GM23338 (cell line): ENCODE results near the gene NSF. TPM values are rescaled to one million over a fixed set of nuclear protein-coding genes. Genes with fewer than 3 reads are reported as not detected.

Experiments
- ATAC-seq: fragments of 200-7000 bp; cut with Tn5 transposase; 3 replicates; pipeline ENCODE4 v1.9.1; 2020
- DNase-seq: peaks from one replicate; pipeline ENCODE4 v3.0.0-alpha.2; 2015; ENCODE audit warnings: low spot score
- H2AFZ ChIP-seq: fragments of 200-600 bp; sonication (generic); 2 replicates; pipeline ENCODE4 v1.8.0; 2016; ENCODE audit warnings: antibody characterized with exemption, mild to moderate bottlenecking, moderate library complexity
- H3F3A ChIP-seq: fragments of 200-600 bp; sonication (generic); replicated peaks from 2 replicates; pipeline ENCODE4 v1.8.0; 2017; ENCODE audit warnings: antibody characterized with exemption, mixed run types, low read depth
- H3K27ac ChIP-seq: fragments of 200-600 bp; sonication (generic); 2 replicates; pipeline ENCODE4 v1.6.1; 2016; ENCODE audit warnings: low read depth
- H3K27me3 ChIP-seq: fragments of 200-600 bp; sonication (generic); 2 replicates; pipeline ENCODE4 v1.8.0; 2016; ENCODE audit warnings: mild to moderate bottlenecking, mixed run types, moderate library complexity; ENCODE audit not compliant: insufficient read depth
- H3K36me3 ChIP-seq: fragments of 200-600 bp; sonication (generic); 2 replicates; pipeline ENCODE4 v1.8.0; 2016; ENCODE audit warnings: mild to moderate bottlenecking; ENCODE audit not compliant: insufficient read depth
- H3K4me1 ChIP-seq: fragments of 200-600 bp; sonication (generic); 2 replicates; pipeline ENCODE4 v1.8.0; 2016; ENCODE audit warnings: mild to moderate bottlenecking, moderate library complexity; ENCODE audit not compliant: insufficient read depth
- H3K4me2 ChIP-seq: fragments of 200-600 bp; sonication (generic); 2 replicates; pipeline ENCODE4 v1.7.1; 2017; ENCODE audit warnings: mixed run types
- H3K4me3 ChIP-seq: fragments of 200-600 bp; sonication (generic); 2 replicates; pipeline ENCODE4 v1.6.1; 2016; ENCODE audit warnings: mixed run types
- H3K79me2 ChIP-seq: fragments of 200-600 bp; sonication (generic); replicated peaks from 2 replicates; pipeline ENCODE4 v1.8.0; 2017; ENCODE audit warnings: mild to moderate bottlenecking; ENCODE audit not compliant: insufficient read depth
- H3K9me2 ChIP-seq: fragments of 200-600 bp; sonication (generic); 2 replicates; pipeline ENCODE4 v1.8.0; 2017; ENCODE audit not compliant: insufficient read depth
- H4K20me1 ChIP-seq: fragments of 200-600 bp; sonication (generic); replicated peaks from 2 replicates; pipeline ENCODE4 v1.8.0; 2017; ENCODE audit warnings: mild to moderate bottlenecking; ENCODE audit not compliant: insufficient read depth
- H3K27ac Mint-ChIP-seq: 2 replicates; pipeline ENCODE4 v1.8.0; 2020; ENCODE audit warnings: inconsistent platforms, mild to moderate bottlenecking, moderate library complexity, mixed read lengths
- H3K27me3 Mint-ChIP-seq: 3 replicates; pipeline ENCODE4 v1.8.0; 2022; ENCODE audit warnings: low read depth, mild to moderate bottlenecking, moderate library complexity, mixed read lengths, inconsistent platforms; ENCODE audit not compliant: insufficient read depth, poor library complexity
- H3K36me3 Mint-ChIP-seq: 3 replicates; pipeline ENCODE4 v1.8.0; 2021; ENCODE audit warnings: low read depth, mild to moderate bottlenecking, inconsistent platforms, moderate library complexity, mixed read lengths
- H3K4me1 Mint-ChIP-seq: 3 replicates; pipeline ENCODE4 v1.8.0; 2020; ENCODE audit warnings: mild to moderate bottlenecking, inconsistent platforms, mixed read lengths
- H3K4me3 Mint-ChIP-seq: 3 replicates; pipeline ENCODE4 v1.8.0; 2021; ENCODE audit warnings: moderate library complexity, mild to moderate bottlenecking, inconsistent platforms, mixed read lengths
- H3K9me3 Mint-ChIP-seq: 3 replicates; pipeline ENCODE4 v1.8.0; 2020; ENCODE audit warnings: moderate library complexity, mild to moderate bottlenecking, inconsistent platforms, mixed read lengths
- CREB1 ChIP-seq: fragments of 250-450 bp; sonication (Bioruptor Pico); IDR thresholded peaks from 2 replicates; pipeline ENCODE4 v1.5.0; 2020; ENCODE audit warnings: low read depth, mild to moderate bottlenecking, moderate library complexity
- EZH2 ChIP-seq: fragments of 200-600 bp; sonication (generic); IDR thresholded peaks from one replicate; pipeline ENCODE4 v1.8.0; 2017; ENCODE audit warnings: antibody characterized with exemption, mild to moderate bottlenecking, low read depth; ENCODE audit not compliant: unreplicated experiment
- EZH2phosphoT487 ChIP-seq: fragments of 200-600 bp; sonication (generic); IDR thresholded peaks from one replicate; pipeline ENCODE4 v1.8.1; 2018; ENCODE audit warnings: antibody characterized with exemption; ENCODE audit not compliant: unreplicated experiment
- JUNB ChIP-seq: IDR thresholded peaks from one replicate; pipeline ENCODE4 v1.6.1; 2016; ENCODE audit warnings: antibody characterized with exemption; ENCODE audit not compliant: unreplicated experiment
- NANOG ChIP-seq: IDR thresholded peaks from 2 replicates; pipeline ENCODE4 v1.6.1; 2016; ENCODE audit warnings: antibody characterized with exemption, borderline replicate concordance
- STAT1 ChIP-seq: IDR thresholded peaks from one replicate; pipeline ENCODE4 v1.6.1; 2016; ENCODE audit warnings: antibody characterized with exemption; ENCODE audit not compliant: unreplicated experiment
- ZNF331 ChIP-seq: fragments of 250-450 bp; sonication (Bioruptor Pico); IDR thresholded peaks from 2 replicates; pipeline ENCODE4 v1.5.0; 2020; ENCODE audit warnings: low read depth, mild to moderate bottlenecking, moderate library complexity
- polyA plus RNA-seq: library from polyadenylated mRNA; unstranded; fragments of >200 nt; fragmentation: Nextera tagmentation; extraction: Ambion mirVana; gene quantifications from 2 replicates; pipeline ENCODE4 v1.2.1, GENCODE V29; 2016
- total RNA-seq: library from RNA; depleted of rRNA; stranded (reverse); fragments of >200 nt; shearing (Covaris generic); gene quantifications from 2 replicates; pipeline ENCODE4 v1.2.3, GENCODE V29; 2014
- TF ChIP-seq, protein P1 (sequence below), 2 experiments: fragments of 200-600 bp in 1 of 2; sonication (generic) in 1 of 2; conservative IDR thresholded peaks; 2 replicates each; pipeline versions ENCODE4 v1.5.1 to v1.6.1; 2016 to 2017; ENCODE audit warnings: antibody characterized with exemption in 2 of 2, low read depth in 2 of 2, mild to moderate bottlenecking in 2 of 2, moderate library complexity in 1 of 2
- TF ChIP-seq, protein P2 (sequence below): IDR thresholded peaks from 2 replicates; pipeline ENCODE4 v1.6.1; 2016; ENCODE audit warnings: antibody characterized with exemption
- TF ChIP-seq, protein P3 (sequence below): IDR thresholded peaks from one replicate; pipeline ENCODE4 v1.6.1; 2018; ENCODE audit warnings: antibody characterized with exemption; ENCODE audit not compliant: unreplicated experiment

Gene NSF
- total and polyA plus RNA-seq, 2 experiments from 2014 or later, result 12.5 to 26.5 TPM

DNA sequence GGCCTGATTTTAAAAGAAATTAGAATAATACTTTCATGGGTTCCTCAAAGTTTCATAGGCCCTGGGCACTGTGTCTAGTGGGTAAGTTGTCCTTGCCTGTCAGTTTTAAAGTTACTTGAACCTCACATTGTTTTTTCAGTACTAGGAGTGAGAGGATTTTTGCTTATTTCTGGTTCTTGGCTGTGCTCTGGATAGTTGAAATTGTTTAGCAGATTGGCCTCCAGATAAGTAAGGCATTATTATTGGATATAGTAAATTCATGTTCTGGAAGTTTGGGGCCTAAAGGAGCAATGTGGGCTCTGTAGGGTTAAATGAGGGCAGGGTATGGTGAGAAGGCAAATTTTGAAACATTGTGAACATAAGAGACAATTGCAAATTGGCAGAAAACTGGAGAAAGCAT lies 149.5 kb downstream of the NSF start:
- Histone ChIP-seq H3K27me3 (no peaks in the 10 kb centered on the region), H3K4me2 (no peak overlapping the region), H3F3A (no peaks in the 10 kb centered on the region), H3K79me2 (no peaks in the 10 kb centered on the region), H3K4me3 (no peak overlapping the region), H3K27ac (no peak overlapping the region), H2AFZ (no peak overlapping the region), H3K9me2 (no peaks in the 10 kb centered on the region), H3K36me3 (no peaks in the 10 kb centered on the region), H4K20me1 (no peaks in the 10 kb centered on the region), H3K4me1 (no peaks in the 10 kb centered on the region)
- TF ChIP-seq CREB1 (CRISPR knock-in tag) (no peak), JUNB (no peak), ZNF331 (no peak), EZH2 (no peak), STAT1 (no peak)
- TF ChIP-seq, protein P1, sequence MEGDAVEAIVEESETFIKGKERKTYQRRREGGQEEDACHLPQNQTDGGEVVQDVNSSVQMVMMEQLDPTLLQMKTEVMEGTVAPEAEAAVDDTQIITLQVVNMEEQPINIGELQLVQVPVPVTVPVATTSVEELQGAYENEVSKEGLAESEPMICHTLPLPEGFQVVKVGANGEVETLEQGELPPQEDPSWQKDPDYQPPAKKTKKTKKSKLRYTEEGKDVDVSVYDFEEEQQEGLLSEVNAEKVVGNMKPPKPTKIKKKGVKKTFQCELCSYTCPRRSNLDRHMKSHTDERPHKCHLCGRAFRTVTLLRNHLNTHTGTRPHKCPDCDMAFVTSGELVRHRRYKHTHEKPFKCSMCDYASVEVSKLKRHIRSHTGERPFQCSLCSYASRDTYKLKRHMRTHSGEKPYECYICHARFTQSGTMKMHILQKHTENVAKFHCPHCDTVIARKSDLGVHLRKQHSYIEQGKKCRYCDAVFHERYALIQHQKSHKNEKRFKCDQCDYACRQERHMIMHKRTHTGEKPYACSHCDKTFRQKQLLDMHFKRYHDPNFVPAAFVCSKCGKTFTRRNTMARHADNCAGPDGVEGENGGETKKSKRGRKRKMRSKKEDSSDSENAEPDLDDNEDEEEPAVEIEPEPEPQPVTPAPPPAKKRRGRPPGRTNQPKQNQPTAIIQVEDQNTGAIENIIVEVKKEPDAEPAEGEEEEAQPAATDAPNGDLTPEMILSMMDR (conservative IDR thresholded peaks at IDR 0.05; ENCODE audit: low read depth in 2 of 2), result no peak
- no peak overlapping the region for H3K4me3 Mint-ChIP-seq
- ATAC-seq, result no peak
- H3K27me3 Mint-ChIP-seq, result peaks cover 3% of the 10 kb centered on the region
- no peaks in the 10 kb centered on the region; the same call in 2 of the 3 replicates for H3K9me3 Mint-ChIP-seq
- H3K4me1 Mint-ChIP-seq, result peaks cover 17% of the 10 kb centered on the region
- H3K36me3 Mint-ChIP-seq, result no peaks in the 10 kb centered on the region
- DNase-seq, result no peak
- no peak overlapping the region for H3K27ac Mint-ChIP-seq

DNA sequence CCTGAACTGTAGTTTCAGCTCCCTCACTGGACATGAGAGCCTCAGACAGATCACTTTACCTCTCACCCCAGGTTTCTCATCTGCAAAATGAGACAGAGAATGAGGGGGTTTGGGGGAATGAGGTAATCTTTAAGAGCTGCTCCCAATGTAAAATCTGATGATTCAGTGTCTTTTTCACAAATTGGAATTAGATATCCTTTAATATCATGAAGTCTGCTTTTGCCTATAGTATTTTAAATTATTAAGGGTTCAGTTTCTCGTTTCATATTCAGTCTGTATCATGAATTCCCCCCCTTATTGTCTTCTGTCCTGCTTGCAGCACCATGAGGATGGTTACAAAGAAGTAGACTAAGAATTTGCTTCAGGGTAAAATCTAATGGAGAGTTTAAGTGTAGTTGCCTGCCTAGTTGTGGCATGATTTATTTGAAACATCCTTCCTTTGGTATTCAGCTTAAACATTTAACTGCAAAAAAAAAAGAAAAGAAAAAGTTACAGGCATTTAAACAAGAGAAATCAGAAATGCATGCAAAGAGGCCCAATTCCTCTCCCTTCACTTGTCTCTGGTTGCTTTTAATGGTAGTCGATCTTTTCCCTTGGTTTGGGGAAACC lies 150.8 kb downstream of the NSF start:
- Histone ChIP-seq H4K20me1 (no peaks in the 10 kb centered on the region), H3K4me2 (no peak overlapping the region), H3K27me3 (no peaks in the 10 kb centered on the region), H3F3A (no peaks in the 10 kb centered on the region), H3K4me1 (no peaks in the 10 kb centered on the region), H3K36me3 (no peaks in the 10 kb centered on the region), H3K79me2 (no peaks in the 10 kb centered on the region), H3K4me3 (no peak overlapping the region), H3K27ac (no peak overlapping the region), H2AFZ (no peak overlapping the region), H3K9me2 (no peaks in the 10 kb centered on the region)
- H3K4me1 Mint-ChIP-seq, result peaks cover 16% of the 10 kb centered on the region
- no peaks in the 10 kb centered on the region; the same call in 2 of the 3 replicates for H3K9me3 Mint-ChIP-seq
- ATAC-seq (no peak), DNase-seq (no peak)
- H3K27ac Mint-ChIP-seq, result no peak overlapping the region
- H3K27me3 Mint-ChIP-seq, result peaks cover 3% of the 10 kb centered on the region
- no peaks in the 10 kb centered on the region for H3K36me3 Mint-ChIP-seq
- H3K4me3 Mint-ChIP-seq, result no peak overlapping the region
- TF ChIP-seq EZH2phosphoT487, result no peak
- TF ChIP-seq EZH2, result no peak
- TF ChIP-seq JUNB, result no peak
- TF ChIP-seq CREB1 (CRISPR knock-in tag), result no peak
- TF ChIP-seq, protein P2, sequence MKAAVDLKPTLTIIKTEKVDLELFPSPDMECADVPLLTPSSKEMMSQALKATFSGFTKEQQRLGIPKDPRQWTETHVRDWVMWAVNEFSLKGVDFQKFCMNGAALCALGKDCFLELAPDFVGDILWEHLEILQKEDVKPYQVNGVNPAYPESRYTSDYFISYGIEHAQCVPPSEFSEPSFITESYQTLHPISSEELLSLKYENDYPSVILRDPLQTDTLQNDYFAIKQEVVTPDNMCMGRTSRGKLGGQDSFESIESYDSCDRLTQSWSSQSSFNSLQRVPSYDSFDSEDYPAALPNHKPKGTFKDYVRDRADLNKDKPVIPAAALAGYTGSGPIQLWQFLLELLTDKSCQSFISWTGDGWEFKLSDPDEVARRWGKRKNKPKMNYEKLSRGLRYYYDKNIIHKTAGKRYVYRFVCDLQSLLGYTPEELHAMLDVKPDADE, result no peak
- TF ChIP-seq, protein P3, sequence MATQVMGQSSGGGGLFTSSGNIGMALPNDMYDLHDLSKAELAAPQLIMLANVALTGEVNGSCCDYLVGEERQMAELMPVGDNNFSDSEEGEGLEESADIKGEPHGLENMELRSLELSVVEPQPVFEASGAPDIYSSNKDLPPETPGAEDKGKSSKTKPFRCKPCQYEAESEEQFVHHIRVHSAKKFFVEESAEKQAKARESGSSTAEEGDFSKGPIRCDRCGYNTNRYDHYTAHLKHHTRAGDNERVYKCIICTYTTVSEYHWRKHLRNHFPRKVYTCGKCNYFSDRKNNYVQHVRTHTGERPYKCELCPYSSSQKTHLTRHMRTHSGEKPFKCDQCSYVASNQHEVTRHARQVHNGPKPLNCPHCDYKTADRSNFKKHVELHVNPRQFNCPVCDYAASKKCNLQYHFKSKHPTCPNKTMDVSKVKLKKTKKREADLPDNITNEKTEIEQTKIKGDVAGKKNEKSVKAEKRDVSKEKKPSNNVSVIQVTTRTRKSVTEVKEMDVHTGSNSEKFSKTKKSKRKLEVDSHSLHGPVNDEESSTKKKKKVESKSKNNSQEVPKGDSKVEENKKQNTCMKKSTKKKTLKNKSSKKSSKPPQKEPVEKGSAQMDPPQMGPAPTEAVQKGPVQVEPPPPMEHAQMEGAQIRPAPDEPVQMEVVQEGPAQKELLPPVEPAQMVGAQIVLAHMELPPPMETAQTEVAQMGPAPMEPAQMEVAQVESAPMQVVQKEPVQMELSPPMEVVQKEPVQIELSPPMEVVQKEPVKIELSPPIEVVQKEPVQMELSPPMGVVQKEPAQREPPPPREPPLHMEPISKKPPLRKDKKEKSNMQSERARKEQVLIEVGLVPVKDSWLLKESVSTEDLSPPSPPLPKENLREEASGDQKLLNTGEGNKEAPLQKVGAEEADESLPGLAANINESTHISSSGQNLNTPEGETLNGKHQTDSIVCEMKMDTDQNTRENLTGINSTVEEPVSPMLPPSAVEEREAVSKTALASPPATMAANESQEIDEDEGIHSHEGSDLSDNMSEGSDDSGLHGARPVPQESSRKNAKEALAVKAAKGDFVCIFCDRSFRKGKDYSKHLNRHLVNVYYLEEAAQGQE, result no peak
- no peak for TF ChIP-seq NANOG
